Naive thymus-derived CD8-positive, alpha-beta T cell (primary cell): ENCODE measurements around the gene FLNA. TPM values are rescaled to one million over a fixed set of nuclear protein-coding genes. Genes with fewer than 3 reads are reported as not detected.

Experiments used
- ATAC-seq, 2 donors: fragments of 150-1000 bp; cut with Tn5 transposase in 1 of 2; sonication (Bioruptor Pico), chemical (Tn5 transposase) in 1 of 2; 1 replicate in 1 of 2; 2 replicates in 1 of 2; pipeline ENCODE4 v1.10.0; 2021; ENCODE audit warnings: mild to moderate bottlenecking in 2 of 2, moderate library complexity in 2 of 2
- POLR2A ChIA-PET: fragments of 350-600 bp; sonication (Branson Sonifier 250); formaldehyde crosslinking; loops from one replicate; lab custom pipeline; 2021; ENCODE audit warnings: antibody characterized with exemption; lab: Charles Lee
- DNase-seq, 10 donors: peaks; one replicate each; pipeline versions ENCODE4 v3.0.0 to v3.0.0-alpha.2; 2020 to 2022
- H3K27ac Mint-ChIP-seq, 10 donors: one replicate each; pipeline ENCODE4 v1.8.0; 2020 to 2022; ENCODE audit warnings: mild to moderate bottlenecking in 10 of 10, mixed read lengths in 10 of 10, moderate library complexity in 4 of 10, inconsistent platforms in 1 of 10
- H3K27me3 Mint-ChIP-seq, 5 donors: one replicate each; pipeline ENCODE4 v1.8.0; 2021 to 2022; ENCODE audit warnings: mixed read lengths in 5 of 5
- H3K36me3 Mint-ChIP-seq, 3 donors: one replicate each; pipeline ENCODE4 v1.8.0; 2020 to 2022; ENCODE audit warnings: mixed read lengths in 3 of 3, mild to moderate bottlenecking in 2 of 3, inconsistent platforms in 1 of 3
- H3K4me1 Mint-ChIP-seq, 4 donors: one replicate each; pipeline ENCODE4 v1.8.0; 2021 to 2022; ENCODE audit warnings: mixed read lengths in 4 of 4
- H3K4me3 Mint-ChIP-seq, 10 donors: one replicate each; pipeline ENCODE4 v1.8.0; 2020 to 2022; ENCODE audit warnings: mild to moderate bottlenecking in 10 of 10, mixed read lengths in 10 of 10, moderate library complexity in 6 of 10, inconsistent platforms in 1 of 10
- H3K9me3 Mint-ChIP-seq, 9 donors: one replicate each; pipeline ENCODE4 v1.8.0; 2020 to 2022; ENCODE audit warnings: mixed read lengths in 9 of 9, mild to moderate bottlenecking in 3 of 9, inconsistent platforms in 1 of 9, moderate library complexity in 1 of 9
- polyA plus RNA-seq, 3 donors: library from polyadenylated mRNA; unstranded; fragments of 300-500 nt; fragmentation: Illumina TruSeq; gene quantifications; one replicate each; pipeline ENCODE4 v1.2.3, GENCODE V29; 2021
- total RNA-seq, 8 experiments: library from RNA in 2 of 8; stranded (reverse) in 2 of 8; gene quantifications; one replicate each; pipeline ENCODE4 v1.2.3 and lab custom pipeline; 2021 to 2026

Gene FLNA
- total and polyA plus RNA-seq, 5 experiments from 2014 or later, result 156 to 633 (median 341) TPM

DNA sequence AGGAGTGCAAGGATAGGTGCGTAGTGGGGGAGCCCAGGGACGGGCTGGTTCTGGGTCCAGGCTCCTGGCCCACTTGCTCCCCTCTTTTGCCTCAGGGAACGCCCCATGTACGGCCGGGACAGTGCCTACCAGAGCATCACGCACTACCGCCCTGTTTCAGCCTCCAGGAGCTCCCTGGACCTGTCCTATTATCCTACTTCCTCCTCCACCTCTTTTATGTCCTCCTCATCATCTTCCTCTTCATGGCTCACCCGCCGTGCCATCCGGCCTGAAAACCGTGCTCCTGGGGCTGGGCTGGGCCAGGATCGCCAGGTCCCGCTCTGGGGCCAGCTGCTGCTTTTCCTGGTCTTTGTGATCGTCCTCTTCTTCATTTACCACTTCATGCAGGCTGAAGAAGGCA, 6.4 kb upstream of the FLNA start:
- ATAC-seq, result no peak
- no peaks in the 10 kb centered on the region for H3K27me3 Mint-ChIP-seq
- peak in 1 of 10 donors; percentile 32 for DNase-seq
- H3K27ac Mint-ChIP-seq, result peak overlapping the region; percentile 58 to 95 (median 94)
- POLR2A ChIA-PET, result interaction anchor here (1.5 to 1.7 kb wide), 2 partner anchors 12 to 17 kb away, joined by 3 to 7 read pairs; partner anchors contain the start of gene RPL10
- peaks cover 2 to 22% (median 18%) of the 10 kb centered on the region in 4 donors for H3K4me1 Mint-ChIP-seq
- H3K4me3 Mint-ChIP-seq, result peak overlapping the region; percentile 73 to 92 (median 84)
- H3K9me3 Mint-ChIP-seq, result no peaks in the 10 kb centered on the region
- peaks cover 0 to 12% (median 0%) of the 10 kb centered on the region in 3 donors for H3K36me3 Mint-ChIP-seq

DNA sequence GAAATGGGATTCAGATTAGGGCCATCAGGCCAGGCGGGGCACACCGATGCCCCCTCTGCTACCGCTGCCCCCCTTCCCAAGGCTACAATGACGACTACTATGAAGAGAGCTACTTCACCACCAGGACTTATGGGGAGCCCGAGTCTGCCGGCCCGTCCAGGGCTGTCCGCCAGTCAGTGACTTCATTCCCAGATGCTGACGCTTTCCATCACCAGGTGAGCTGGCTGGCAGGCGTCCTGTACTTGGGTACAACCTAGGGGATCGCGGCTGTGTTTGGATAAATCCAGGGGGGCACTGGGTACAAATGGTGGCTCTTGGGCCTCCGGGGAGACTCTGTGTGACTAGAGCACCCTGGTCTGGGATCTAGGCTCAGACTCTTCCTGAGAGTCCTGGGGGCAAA, 5.7 kb upstream of the FLNA start:
- POLR2A ChIA-PET, result interaction anchor here (0.5 to 2.7 kb wide), 7 partner anchors 10 to 141 kb away, joined by 3 to 24 read pairs (median 7); partner anchors contain the start of gene RPL10
- peaks cover 2 to 22% (median 20%) of the 10 kb centered on the region in 4 donors for H3K4me1 Mint-ChIP-seq
- no peaks in the 10 kb centered on the region for H3K9me3 Mint-ChIP-seq
- no peaks in the 10 kb centered on the region for H3K27me3 Mint-ChIP-seq
- ATAC-seq (no peak), DNase-seq (peak in 1 of 10 donors; percentile 36)
- peaks cover 0 to 12% (median 0%) of the 10 kb centered on the region in 3 donors for H3K36me3 Mint-ChIP-seq
- peak overlapping the region; percentile 73 to 92 (median 84) for H3K4me3 Mint-ChIP-seq
- peak overlapping the region; percentile 74 to 95 (median 94) for H3K27ac Mint-ChIP-seq

DNA sequence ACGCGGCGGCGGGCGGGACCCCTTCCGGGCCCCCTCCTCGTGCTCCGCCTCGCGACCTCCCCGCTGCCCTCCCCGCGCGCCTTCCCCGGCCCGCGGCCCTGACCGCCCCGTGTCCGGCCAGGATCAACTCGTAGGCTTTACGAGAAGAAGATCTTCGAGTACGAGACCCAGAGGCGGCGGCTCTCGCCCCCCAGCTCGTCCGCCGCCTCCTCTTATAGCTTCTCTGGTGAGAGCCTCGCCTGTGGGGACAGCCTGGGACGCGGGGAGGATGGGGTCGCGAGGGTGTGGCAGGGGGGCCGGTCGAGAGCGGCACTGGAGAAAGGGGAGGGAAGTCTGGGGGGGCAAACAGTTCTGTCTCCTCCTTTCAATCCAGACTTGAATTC, 5.1 kb upstream of the FLNA start:
- H3K4me1 Mint-ChIP-seq, result peaks cover 2 to 22% (median 20%) of the 10 kb centered on the region in 4 donors
- ATAC-seq (no peak), DNase-seq (no peak)
- H3K4me3 Mint-ChIP-seq, result peak overlapping the region; percentile 73 to 92 (median 84)
- POLR2A ChIA-PET, result interaction anchor here (0.5 to 2.7 kb wide), 14 partner anchors 9 to 408 kb away, joined by 3 to 24 read pairs (median 4); partner anchors contain the start of genes LAGE3, RPL10, SLC10A3 and TAFAZZIN
- H3K27me3 Mint-ChIP-seq, result no peaks in the 10 kb centered on the region
- H3K9me3 Mint-ChIP-seq, result no peaks in the 10 kb centered on the region
- peak overlapping the region; percentile 43 to 95 (median 94) for H3K27ac Mint-ChIP-seq
- H3K36me3 Mint-ChIP-seq, result peaks cover 0 to 12% (median 0%) of the 10 kb centered on the region in 3 donors

DNA sequence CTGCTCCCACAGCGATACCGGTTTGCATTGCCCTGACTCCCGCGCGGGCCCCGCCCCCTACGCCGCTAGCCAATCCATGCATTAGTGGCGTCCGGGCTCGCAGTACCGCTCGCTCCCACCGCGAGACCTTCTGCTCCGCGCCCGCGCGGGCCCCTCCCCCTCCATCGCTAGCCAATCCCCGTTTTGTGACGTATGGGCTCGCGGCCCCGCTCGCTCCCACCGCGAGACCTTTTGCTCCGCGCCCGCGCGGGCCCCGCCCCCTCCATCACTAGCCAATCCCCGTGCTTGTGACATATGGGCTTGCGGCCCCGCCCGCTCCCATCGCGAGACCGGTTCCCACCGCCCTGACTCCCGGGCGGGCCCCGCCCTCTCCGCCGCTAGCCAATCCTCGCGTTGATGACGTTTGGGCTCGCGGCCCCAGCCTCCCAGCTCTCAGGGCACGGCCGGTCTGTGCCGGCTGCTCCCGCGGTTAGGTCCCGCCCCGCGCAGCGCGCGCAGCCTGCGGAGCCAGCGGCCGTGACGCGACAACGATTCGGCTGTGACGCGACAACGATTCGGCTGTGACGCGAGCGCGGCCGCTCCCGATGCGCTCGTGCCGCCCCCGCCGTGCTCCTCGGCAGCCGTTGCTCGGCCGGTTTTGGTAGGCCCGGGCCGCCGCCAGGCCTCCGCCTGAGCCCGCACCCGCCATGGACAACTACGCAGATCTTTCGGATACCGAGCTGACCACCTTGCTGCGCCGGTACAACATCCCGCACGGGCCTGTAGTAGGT, 4.5 kb upstream of the FLNA start, which contains the start of gene EMD:
EMD (plus strand) TSS at position 497 of the 770 bp plus-strand sequence; CDS start at position 687, 190 bp downstream.
- H3K9me3 Mint-ChIP-seq, result no peaks in the 10 kb centered on the region
- POLR2A ChIA-PET, result interaction anchor here (0.5 to 2.7 kb wide), 17 partner anchors 9 to 453 kb away, joined by 3 to 24 read pairs (median 4); partner anchors contain the start of genes LAGE3, RPL10, SLC10A3 and TAFAZZIN
- H3K27me3 Mint-ChIP-seq, result no peaks in the 10 kb centered on the region
- H3K4me3 Mint-ChIP-seq, result peak within 1 kb of the TSS; percentile 73 to 92 (median 84)
- peaks cover 0 to 12% (median 0%) of the 10 kb centered on the region in 3 donors for H3K36me3 Mint-ChIP-seq
- DNase-seq (peak; percentile 85 to 99 (median 96)), ATAC-seq (peak; percentile 79 to 82)
- peaks cover 2 to 23% (median 21%) of the 10 kb centered on the region in 4 donors for H3K4me1 Mint-ChIP-seq
- H3K27ac Mint-ChIP-seq, result peak within 1 kb of the TSS; percentile 74 to 97 (median 94)

DNA sequence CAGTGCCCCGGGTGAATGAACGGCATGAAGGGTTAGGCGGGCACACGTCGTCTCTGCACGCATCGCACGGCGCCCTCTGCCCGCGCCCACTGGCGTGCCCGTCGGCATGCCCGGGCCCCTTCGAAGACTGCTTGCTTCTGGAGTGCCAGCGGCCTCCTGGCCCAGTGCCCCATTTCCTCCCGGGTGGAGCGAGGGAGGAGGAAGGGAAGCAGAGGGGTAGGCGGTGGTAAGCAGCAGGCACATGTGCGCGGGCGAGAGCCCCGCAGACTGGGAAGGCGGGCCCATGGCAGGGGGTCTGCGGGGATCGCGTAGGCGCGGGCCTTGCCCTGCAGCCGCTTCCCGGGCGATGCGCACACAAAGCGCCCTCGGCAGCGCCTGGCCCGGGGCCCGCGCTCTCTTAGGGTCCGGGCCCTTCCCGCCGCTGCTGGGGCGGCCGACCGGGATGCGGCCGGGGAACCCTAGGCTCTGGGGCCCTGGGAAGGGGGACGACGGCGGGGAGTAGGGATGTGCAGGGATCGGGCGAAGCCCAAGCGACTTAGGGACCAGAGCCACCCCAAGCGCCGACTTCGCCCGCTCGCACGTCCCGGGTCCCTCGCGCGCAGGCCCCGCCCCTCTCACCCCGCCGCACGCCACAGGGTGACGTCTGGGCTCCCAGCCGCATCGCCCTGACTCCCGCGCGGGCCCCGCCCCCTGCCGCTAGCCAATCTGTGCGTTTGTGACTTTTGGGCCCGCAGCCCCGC, 3.8 kb upstream of the FLNA start:
- peak; percentile 6 to 15 for ATAC-seq
- no peaks in the 10 kb centered on the region for H3K27me3 Mint-ChIP-seq
- DNase-seq, result peak; percentile 22 to 79 (median 60)
- H3K9me3 Mint-ChIP-seq, result no peaks in the 10 kb centered on the region
- H3K36me3 Mint-ChIP-seq, result peaks cover 0 to 12% (median 0%) of the 10 kb centered on the region in 3 donors
- POLR2A ChIA-PET, result interaction anchor here (0.6 to 3.1 kb wide), 18 partner anchors 8 to 452 kb away, joined by 3 to 24 read pairs (median 5); partner anchors contain the start of genes LAGE3, RPL10, SLC10A3 and TAFAZZIN
- peaks cover 2 to 27% (median 22%) of the 10 kb centered on the region in 4 donors for H3K4me1 Mint-ChIP-seq
- H3K4me3 Mint-ChIP-seq, result peak overlapping the region; percentile 36 to 92 (median 70)
- H3K27ac Mint-ChIP-seq, result peak overlapping the region; percentile 53 to 97 (median 92)

DNA sequence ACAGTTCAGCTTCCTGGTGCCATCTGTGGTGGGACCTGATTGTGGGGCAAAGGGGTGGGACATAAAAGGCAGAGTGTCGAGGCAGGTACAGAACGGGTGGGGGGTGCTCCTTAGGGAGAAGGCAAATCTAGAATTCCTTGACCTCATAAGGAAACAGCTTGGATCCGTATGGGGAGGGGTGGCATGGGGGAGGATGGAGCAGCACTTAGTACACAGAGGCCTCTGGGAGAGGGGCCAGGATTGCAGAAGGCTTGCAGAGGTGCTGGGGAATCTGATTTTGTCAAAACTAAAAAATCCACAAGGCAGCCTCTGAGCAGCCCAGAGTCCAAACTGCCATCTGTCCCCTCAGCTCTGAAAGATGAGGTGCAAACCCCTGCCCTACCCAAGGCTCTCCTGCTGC, 2.3 kb upstream of the FLNA start:
- no peak for DNase-seq
- H3K36me3 Mint-ChIP-seq, result peaks cover 0 to 10% (median 0%) of the 10 kb centered on the region in 3 donors
- H3K27ac Mint-ChIP-seq, result peak overlapping the region in 5 of 10 donors; percentile 13 to 91 (median 68)
- H3K9me3 Mint-ChIP-seq, result no peaks in the 10 kb centered on the region
- peak overlapping the region in 4 of 10 donors; percentile 30 to 65 (median 34) for H3K4me3 Mint-ChIP-seq
- ATAC-seq, result no peak
- peaks cover 2 to 36% (median 30%) of the 10 kb centered on the region in 4 donors for H3K4me1 Mint-ChIP-seq
- no peaks in the 10 kb centered on the region for H3K27me3 Mint-ChIP-seq
- POLR2A ChIA-PET, result interaction anchor here (1.5 to 3.1 kb wide), 2 partner anchors 26 to 166 kb away, joined by 4 to 17 read pairs; no protein-coding TSS in a partner anchor

DNA sequence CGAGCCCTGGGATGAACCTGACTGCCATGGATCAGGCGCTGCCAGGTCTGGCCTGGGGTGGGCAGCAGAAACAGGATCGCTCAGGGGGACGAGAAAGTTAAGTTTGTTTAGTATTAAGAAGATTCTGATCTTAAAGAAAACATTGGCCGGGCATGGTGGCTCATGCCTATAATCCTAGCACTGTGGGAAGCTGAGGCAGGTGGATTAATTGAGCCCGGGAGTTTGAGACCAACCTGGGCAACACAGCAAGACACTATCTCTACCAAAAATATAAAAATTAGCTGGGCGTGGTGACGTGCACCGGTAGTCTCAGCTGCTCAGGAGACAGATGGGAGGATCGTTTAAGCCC, 696 bp upstream of the FLNA start:
- Mint-ChIP-seq H3K9me3 (no peaks in the 10 kb centered on the region), H3K27me3 (no peaks in the 10 kb centered on the region), H3K27ac (peak overlapping the region in 3 of 10 donors; percentile 29 to 60 (median 39)), H3K36me3 (peaks cover 0 to 3% (median 0%) of the 10 kb centered on the region in 3 donors), H3K4me3 (peak overlapping the region in 3 of 10 donors; percentile 20 to 74 (median 33)), H3K4me1 (peaks cover 0 to 27% (median 19%) of the 10 kb centered on the region in 4 donors)
- ATAC-seq, result no peak
- DNase-seq, result no peak
- POLR2A ChIA-PET, result interaction anchor here (1.0 to 3.1 kb wide), 5 partner anchors 20 to 447 kb away, joined by 3 to 17 read pairs (median 3); no protein-coding TSS in a partner anchor

DNA sequence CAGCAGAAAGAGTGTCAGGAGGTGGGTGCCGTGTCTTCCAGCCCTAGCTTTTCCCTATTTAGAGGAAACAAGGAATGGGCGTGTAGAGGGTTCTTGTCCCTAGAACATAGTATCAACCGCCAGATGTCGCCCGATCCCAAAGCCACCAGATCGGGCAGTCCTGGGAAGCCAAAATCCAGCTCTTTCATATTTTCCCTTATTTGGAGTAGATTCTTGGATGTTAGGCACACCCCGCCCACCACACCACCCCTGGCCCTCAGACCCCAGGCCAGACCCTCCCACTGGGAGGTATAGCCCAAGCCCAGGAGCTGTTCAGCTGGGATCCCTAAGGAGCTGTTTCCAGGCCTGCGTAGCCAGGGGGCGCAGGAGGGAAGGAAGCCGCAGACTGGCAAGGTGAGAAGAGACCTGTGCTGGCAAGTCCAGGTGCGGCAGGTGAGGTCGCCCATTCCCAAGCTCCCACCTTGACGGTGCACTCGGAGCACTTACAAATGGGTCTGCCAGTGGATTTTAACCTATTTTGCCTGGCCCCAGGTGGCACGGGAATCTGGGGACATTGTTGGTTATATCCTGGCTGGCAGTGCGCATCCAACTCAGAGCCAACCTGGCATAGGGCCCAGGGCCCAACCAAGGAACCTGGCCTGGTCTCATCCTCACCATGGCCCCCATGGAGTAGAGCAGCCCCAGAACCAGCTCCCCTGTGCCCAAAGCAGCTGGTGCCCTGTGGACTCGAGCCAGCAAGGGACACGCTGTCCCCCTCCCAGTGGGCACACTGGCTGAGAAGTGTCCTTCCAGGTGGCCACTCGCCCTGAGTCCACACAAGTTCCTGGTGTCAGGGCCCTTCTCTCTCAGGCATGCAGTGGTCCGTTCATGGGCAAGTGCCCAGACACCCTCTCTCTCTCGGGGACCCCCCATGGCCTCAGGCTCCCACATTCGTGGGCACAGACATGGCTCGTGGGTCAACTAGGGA, 811 bp downstream of the FLNA start:
- no peaks in the 10 kb centered on the region for H3K36me3 Mint-ChIP-seq

DNA sequence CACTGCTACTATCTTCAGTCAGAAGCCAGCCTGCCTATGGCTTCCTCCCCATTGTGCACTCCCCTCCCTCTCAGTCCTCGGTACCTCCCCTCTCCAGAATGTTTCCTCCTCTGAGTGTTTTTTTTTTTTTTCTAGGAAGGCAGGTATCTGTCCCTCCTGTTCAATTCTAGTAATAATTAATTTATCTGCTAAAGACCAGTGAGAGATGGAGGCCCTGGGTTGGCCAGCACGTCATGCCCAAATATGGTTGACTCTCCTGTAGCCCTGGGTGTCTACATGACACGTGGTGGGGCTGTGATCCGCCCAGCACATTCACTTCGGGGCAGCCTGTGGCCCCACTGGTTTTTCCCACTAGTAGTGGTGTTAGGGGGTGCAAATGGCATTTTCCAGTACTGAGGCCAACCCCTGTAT, 1.8 kb downstream of the FLNA start:
- peaks cover 4 to 29% (median 21%) of the 10 kb centered on the region in 4 donors for H3K4me1 Mint-ChIP-seq
- peak overlapping the region in 9 of 10 donors; percentile 38 to 93 (median 77) for H3K27ac Mint-ChIP-seq
- H3K4me3 Mint-ChIP-seq, result peak overlapping the region; percentile 61 to 84 (median 70)
- ATAC-seq (no peak), DNase-seq (peak in 2 of 10 donors; percentile 27 to 57)
- no peaks in the 10 kb centered on the region for H3K9me3 Mint-ChIP-seq
- H3K27me3 Mint-ChIP-seq, result no peaks in the 10 kb centered on the region
- H3K36me3 Mint-ChIP-seq, result peaks cover 0 to 6% (median 0%) of the 10 kb centered on the region in 3 donors
- POLR2A ChIA-PET, result interaction anchor here (0.6 to 1.6 kb wide), 5 partner anchors 17 to 402 kb away, joined by 3 to 7 read pairs (median 4); partner anchors contain the start of genes HCFC1 and SLC10A3

More for the DNA sequence above, 811 bp downstream of the FLNA start:
- H3K9me3 Mint-ChIP-seq, result no peaks in the 10 kb centered on the region
- H3K4me3 Mint-ChIP-seq, result peak overlapping the region; percentile 38 to 77 (median 60)
- H3K4me1 Mint-ChIP-seq, result peaks cover 0 to 24% (median 15%) of the 10 kb centered on the region in 4 donors
- peak overlapping the region in 5 of 10 donors; percentile 43 to 89 (median 56) for H3K27ac Mint-ChIP-seq
- no peak for DNase-seq
- POLR2A ChIA-PET, result interaction anchor here (0.6 to 1.7 kb wide), 20 partner anchors 10 to 445 kb away, joined by 3 to 7 read pairs (median 4); partner anchors contain the start of genes HCFC1 and SLC10A3
- H3K27me3 Mint-ChIP-seq, result no peaks in the 10 kb centered on the region
- no peak for ATAC-seq

DNA sequence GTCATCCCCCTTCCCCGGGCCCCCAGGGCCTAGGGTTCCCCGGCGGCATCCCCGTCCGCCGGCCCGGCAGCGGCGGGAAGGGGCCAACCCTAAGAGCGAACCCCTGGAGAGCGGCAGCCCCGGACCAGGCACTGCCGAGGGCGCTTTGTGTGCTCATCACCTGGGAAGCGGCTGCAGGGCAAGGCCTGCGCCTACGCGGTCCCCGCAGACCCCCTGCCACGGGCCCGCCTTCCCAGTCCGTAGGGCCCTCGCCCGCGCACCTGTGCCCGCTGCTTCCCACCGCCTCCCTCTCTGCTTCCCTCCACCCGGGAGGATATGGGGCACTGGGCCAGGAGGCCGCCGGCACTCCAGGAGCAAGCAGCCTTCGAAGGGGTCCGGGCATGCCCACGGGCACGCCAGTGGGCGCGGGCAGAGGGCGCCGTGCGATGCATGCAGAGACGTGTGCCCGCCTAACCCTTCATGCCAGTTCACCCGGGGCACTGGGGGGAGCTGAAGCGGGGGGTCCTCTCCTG, 2.6 kb downstream of the FLNA start:
- H3K4me1 Mint-ChIP-seq, result peaks cover 4 to 30% (median 22%) of the 10 kb centered on the region in 4 donors
- H3K9me3 Mint-ChIP-seq, result no peaks in the 10 kb centered on the region
- peak overlapping the region; percentile 55 to 90 (median 74) for H3K4me3 Mint-ChIP-seq
- POLR2A ChIA-PET, result interaction anchor here (0.6 to 1.6 kb wide), 3 partner anchors 9 to 118 kb away, joined by 3 to 8 read pairs (median 5); partner anchors contain the start of gene SLC10A3
- H3K27ac Mint-ChIP-seq, result peak overlapping the region in 5 of 10 donors; percentile 75 to 93 (median 89)
- H3K27me3 Mint-ChIP-seq, result no peaks in the 10 kb centered on the region
- DNase-seq (peak in 1 of 10 donors; percentile 53), ATAC-seq (peak; percentile 0 to 2)
- H3K36me3 Mint-ChIP-seq, result peaks cover 0 to 10% (median 0%) of the 10 kb centered on the region in 3 donors
